ENCODE data around the gene KLHL17. TPM values are rescaled to one million over a fixed set of nuclear protein-coding genes. Genes with fewer than 3 reads are reported as not detected.

Gene KLHL17
- total and polyA plus RNA-seq, 9 of the 15 experiments (the other 6 are each of a cell fraction or from before 2014, with no cell fraction given): 0.14 to 84.8 (median 13.0) TPM

DNA sequence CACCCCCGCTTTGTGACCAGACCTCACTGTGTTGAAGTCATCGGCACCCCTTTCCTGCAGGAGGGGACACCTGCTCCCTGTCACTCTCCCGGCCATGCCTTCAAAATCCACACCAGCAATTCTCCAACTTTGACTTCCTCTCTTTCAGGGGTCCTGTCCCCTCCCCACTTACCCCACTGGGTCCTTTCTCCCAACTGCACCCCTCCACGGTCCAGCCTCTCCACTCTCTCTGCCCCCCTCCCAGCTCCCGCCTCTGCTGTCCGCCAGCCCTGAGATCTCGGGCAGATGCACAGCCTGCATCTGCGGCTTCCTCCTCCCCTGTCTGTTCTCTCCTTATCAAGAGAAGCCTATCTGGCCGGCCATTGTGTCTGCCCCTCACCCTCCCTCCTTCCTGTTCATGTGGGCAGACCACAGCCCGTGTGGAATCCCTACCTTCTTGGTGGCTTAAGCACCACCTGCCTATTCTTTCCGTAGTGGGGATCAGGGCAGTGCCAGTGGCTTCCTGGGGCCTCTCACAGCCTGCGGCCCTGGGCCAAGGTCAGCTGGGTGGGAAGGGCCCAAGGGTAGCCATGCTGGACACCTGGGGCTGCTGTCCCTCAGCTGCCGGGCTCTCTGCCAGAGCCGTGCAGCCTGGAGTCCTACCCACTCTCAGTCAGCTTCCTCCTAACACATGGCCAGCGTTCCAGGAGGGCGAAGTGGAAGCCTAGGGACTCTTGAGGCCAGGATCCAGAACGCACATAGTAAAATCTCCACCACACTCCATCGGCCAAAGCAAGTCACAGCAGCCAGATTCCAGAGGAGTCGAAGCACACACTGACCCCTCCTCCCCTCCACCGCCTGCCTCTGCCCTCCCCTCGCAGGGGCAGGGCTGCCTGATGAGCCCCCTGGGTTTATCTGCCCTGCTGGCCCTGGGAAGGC, 44.7 kb downstream of the KLHL17 start (continued):
- TF ChIP-seq, protein P1, sequence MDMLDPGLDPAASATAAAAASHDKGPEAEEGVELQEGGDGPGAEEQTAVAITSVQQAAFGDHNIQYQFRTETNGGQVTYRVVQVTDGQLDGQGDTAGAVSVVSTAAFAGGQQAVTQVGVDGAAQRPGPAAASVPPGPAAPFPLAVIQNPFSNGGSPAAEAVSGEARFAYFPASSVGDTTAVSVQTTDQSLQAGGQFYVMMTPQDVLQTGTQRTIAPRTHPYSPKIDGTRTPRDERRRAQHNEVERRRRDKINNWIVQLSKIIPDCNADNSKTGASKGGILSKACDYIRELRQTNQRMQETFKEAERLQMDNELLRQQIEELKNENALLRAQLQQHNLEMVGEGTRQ (CRISPR knock-in tag; IDR thresholded peaks at IDR 0.05): no peak
- TF ChIP-seq, protein P2, sequence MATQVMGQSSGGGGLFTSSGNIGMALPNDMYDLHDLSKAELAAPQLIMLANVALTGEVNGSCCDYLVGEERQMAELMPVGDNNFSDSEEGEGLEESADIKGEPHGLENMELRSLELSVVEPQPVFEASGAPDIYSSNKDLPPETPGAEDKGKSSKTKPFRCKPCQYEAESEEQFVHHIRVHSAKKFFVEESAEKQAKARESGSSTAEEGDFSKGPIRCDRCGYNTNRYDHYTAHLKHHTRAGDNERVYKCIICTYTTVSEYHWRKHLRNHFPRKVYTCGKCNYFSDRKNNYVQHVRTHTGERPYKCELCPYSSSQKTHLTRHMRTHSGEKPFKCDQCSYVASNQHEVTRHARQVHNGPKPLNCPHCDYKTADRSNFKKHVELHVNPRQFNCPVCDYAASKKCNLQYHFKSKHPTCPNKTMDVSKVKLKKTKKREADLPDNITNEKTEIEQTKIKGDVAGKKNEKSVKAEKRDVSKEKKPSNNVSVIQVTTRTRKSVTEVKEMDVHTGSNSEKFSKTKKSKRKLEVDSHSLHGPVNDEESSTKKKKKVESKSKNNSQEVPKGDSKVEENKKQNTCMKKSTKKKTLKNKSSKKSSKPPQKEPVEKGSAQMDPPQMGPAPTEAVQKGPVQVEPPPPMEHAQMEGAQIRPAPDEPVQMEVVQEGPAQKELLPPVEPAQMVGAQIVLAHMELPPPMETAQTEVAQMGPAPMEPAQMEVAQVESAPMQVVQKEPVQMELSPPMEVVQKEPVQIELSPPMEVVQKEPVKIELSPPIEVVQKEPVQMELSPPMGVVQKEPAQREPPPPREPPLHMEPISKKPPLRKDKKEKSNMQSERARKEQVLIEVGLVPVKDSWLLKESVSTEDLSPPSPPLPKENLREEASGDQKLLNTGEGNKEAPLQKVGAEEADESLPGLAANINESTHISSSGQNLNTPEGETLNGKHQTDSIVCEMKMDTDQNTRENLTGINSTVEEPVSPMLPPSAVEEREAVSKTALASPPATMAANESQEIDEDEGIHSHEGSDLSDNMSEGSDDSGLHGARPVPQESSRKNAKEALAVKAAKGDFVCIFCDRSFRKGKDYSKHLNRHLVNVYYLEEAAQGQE (IDR thresholded peaks at IDR 0.05; ENCODE audit: borderline replicate concordance): no peak
- TF ChIP-seq, protein P2 (CRISPR knock-in tag; IDR thresholded peaks at IDR 0.05; ENCODE audit: low read depth): 0 out of 2 replicates have a peak, but pooled peaks have one; percentile 22
- TF ChIP-seq RHOXF2B (CRISPR knock-in tag; conservative IDR thresholded peaks at IDR 0.05) (no peak), NCOA2 (IDR thresholded peaks at IDR 0.05; ENCODE audit: partially characterized antibody in 2 of 2) (no peak), STAT5A (IDR thresholded peaks at IDR 0.05; ENCODE audit: borderline replicate concordance, low read length) (no peak), NCOA4 (IDR thresholded peaks at IDR 0.05; ENCODE audit: partially characterized antibody) (no peak), PPARD (CRISPR knock-in tag; IDR thresholded peaks at IDR 0.05) (no peak), MYC (IDR thresholded peaks at IDR 0.05; ENCODE audit: low read depth, low read length) (no peak), MYC (CRISPR knock-in tag; IDR thresholded peaks at IDR 0.05; ENCODE audit: borderline replicate concordance, low read depth) (0 out of 2 replicates have a peak, but pooled peaks have one; percentile 47), CC2D1A (IDR thresholded peaks at IDR 0.05) (no peak)
- TF ChIP-seq, protein P3, sequence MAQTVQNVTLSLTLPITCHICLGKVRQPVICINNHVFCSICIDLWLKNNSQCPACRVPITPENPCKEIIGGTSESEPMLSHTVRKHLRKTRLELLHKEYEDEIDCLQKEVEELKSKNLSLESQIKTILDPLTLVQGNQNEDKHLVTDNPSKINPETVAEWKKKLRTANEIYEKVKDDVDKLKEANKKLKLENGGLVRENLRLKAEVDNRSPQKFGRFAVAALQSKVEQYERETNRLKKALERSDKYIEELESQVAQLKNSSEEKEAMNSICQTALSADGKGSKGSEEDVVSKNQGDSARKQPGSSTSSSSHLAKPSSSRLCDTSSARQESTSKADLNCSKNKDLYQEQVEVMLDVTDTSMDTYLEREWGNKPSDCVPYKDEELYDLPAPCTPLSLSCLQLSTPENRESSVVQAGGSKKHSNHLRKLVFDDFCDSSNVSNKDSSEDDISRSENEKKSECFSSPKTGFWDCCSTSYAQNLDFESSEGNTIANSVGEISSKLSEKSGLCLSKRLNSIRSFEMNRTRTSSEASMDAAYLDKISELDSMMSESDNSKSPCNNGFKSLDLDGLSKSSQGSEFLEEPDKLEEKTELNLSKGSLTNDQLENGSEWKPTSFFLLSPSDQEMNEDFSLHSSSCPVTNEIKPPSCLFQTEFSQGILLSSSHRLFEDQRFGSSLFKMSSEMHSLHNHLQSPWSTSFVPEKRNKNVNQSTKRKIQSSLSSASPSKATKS (CRISPR knock-in tag; IDR thresholded peaks at IDR 0.05): no peak
